ENCODE results near the gene GLRX2. TPM values are rescaled to one million over a fixed set of nuclear protein-coding genes. Genes with fewer than 3 reads are reported as not detected.

The GLRX2 gene
- total and polyA plus RNA-seq, 2 of the 8 experiments (the other 6 are each of a cell fraction or from before 2014, with no cell fraction given): 4.8 to 13.5 TPM

DNA sequence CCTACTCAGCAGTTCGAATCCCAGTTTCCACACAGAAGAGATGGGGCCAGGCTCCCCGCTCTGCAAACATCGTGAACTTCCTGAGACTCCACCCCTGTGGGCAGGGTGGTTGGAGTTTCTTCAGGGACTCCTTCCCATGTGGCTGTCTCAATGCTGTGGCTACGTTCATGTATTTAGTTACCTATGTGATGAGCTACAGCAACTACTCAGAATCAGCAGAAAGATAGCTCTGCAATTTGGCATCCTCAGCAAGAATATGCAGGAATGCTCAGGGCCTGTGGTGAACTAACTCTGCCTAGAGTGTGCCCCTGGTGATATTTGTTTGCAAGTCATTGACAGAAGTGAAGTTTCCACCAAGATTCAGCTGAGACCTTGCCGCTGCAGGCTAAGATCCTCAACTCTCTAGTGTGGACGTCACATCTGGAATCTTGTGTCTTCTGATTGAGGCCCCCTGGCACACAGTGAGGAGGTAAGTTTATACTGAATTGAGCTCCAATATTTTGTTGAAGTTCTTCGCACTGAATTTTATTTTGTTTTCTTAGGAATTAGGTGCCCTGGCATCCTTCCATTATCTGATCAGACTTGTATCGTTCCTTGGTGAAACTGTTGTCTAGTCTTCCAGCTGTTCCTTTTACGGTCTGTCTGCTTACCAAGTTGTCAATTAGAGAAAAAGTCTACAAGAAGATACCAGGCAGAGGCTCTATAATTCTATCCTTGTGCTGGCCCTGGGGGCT is 8.2 kb upstream of the GLRX2 start (continued):
- 0 out of 2 replicates have a peak, but pooled peaks have one; percentile 12 for TF ChIP-seq CHD2 (IDR thresholded peaks at IDR 0.05; ENCODE audit: low read length)
- no peak for TF ChIP-seq JUN (IDR thresholded peaks at IDR 0.05; ENCODE audit: low read depth, low read length)
- TF ChIP-seq SRF (IDR thresholded peaks at IDR 0.05; ENCODE audit: low read depth, low read length): no peak
- TF ChIP-seq EZH2 (IDR thresholded peaks at IDR 0.05; ENCODE audit: low read depth, low read length, severe bottlenecking): no peak
- TF ChIP-seq GABPA (IDR thresholded peaks at IDR 0.05; ENCODE audit: borderline replicate concordance, insufficient read depth, low read length): no peak
- no peak for TF ChIP-seq SIX5 (IDR thresholded peaks at IDR 0.05; ENCODE audit: low read depth, low read length)
- TF ChIP-seq CEBPB (IDR thresholded peaks at IDR 0.05; ENCODE audit: low read depth, low read length): no peak
- TF ChIP-seq BCL11A (IDR thresholded peaks at IDR 0.05; ENCODE audit: low read depth in 2 of 2, low read length in 2 of 2): peak in 1 of 2 experiments; percentile 33
- no peak for TF ChIP-seq SIRT6 (IDR thresholded peaks at IDR 0.05; ENCODE audit: low read length)
- no peak for TF ChIP-seq SUZ12 (IDR thresholded peaks at IDR 0.05; ENCODE audit: low read length)
- peak; percentile 95 for TF ChIP-seq NANOG (IDR thresholded peaks at IDR 0.05; ENCODE audit: insufficient read depth, low read depth, low read length, poor library complexity, severe bottlenecking)
- no peak for TF ChIP-seq RBBP5 (IDR thresholded peaks at IDR 0.05; ENCODE audit: borderline replicate concordance, low read depth, low read length)
- TF ChIP-seq SP2 (IDR thresholded peaks at IDR 0.05; ENCODE audit: low read length): no peak
- peak in 1 of 2 experiments; percentile 77; a peak in 1 of 4 replicates for TF ChIP-seq HDAC2 (IDR thresholded peaks at IDR 0.05; ENCODE audit: borderline replicate concordance in 1 of 2, low read depth in 2 of 2, low read length in 2 of 2)
- no peak for TF ChIP-seq RNF2 (IDR thresholded peaks at IDR 0.05; ENCODE audit: borderline replicate concordance, low read depth, low read length, missing control alignments, poor library complexity, severe bottlenecking)
- peak; percentile 66 to 71; a peak in 2 of 4 replicates for TF ChIP-seq SIN3A (conservative IDR thresholded peaks at IDR 0.05 in 1 of 2, IDR thresholded peaks at IDR 0.05 in 1 of 2; ENCODE audit: low read depth in 1 of 2, low read length in 2 of 2)
- TF ChIP-seq MAX (IDR thresholded peaks at IDR 0.05): no peak
- TF ChIP-seq, protein P1, sequence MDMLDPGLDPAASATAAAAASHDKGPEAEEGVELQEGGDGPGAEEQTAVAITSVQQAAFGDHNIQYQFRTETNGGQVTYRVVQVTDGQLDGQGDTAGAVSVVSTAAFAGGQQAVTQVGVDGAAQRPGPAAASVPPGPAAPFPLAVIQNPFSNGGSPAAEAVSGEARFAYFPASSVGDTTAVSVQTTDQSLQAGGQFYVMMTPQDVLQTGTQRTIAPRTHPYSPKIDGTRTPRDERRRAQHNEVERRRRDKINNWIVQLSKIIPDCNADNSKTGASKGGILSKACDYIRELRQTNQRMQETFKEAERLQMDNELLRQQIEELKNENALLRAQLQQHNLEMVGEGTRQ (IDR thresholded peaks at IDR 0.05; ENCODE audit: low read length): no peak
- TF ChIP-seq CHD1 (IDR thresholded peaks at IDR 0.05; ENCODE audit: low read depth, low read length): no peak
- no peak for TF ChIP-seq TAF7 (optimal IDR thresholded peaks at IDR 0.05; ENCODE audit: borderline replicate concordance, low read depth, low read length)
- no peak for TF ChIP-seq GTF2F1 (IDR thresholded peaks at IDR 0.05; ENCODE audit: borderline replicate concordance, low read depth, low read length)
- no peak for TF ChIP-seq SP4 (IDR thresholded peaks at IDR 0.05; ENCODE audit: low read length)
